ENCODE data around the gene KIAA1217.
"Not testable (repeated sequence)": the region's sequence is repeated elsewhere in the genome, so short reads cannot be mapped to it uniquely, and the experiment has no call there.

KIAA1217 gene

GRCh38 chr10:24344695-24345463 is 135.9 kb downstream of the KIAA1217 start:
- no peak for TF ChIP-seq JUND (IDR thresholded peaks at IDR 0.05; ENCODE audit: low read depth)
- in situ Hi-C loops (cut with HindIII; ENCODE audit: low pct_unique_long_range_greater_than_20kb, low sequenced_read_pairs) = no loop called here
- DNase-seq (ENCODE audit: low read depth in 1 of 2, low spot score in 1 of 2) = no peak

- DNase-seq (ENCODE audit: low read depth in 1 of 2, low spot score in 1 of 2) = no peak
- in situ Hi-C loops (cut with HindIII; ENCODE audit: low pct_unique_long_range_greater_than_20kb, low sequenced_read_pairs) = no loop called here
- no peak for TF ChIP-seq JUND (IDR thresholded peaks at IDR 0.05; ENCODE audit: low read depth)
These were observed 138.1 kb downstream of the KIAA1217 start for GRCh38 chr10:24346877-24347519.

GRCh38 chr10:24349379-24350001 is 140.6 kb downstream of the KIAA1217 start:
- in situ Hi-C loops (cut with HindIII; ENCODE audit: low pct_unique_long_range_greater_than_20kb, low sequenced_read_pairs) = no loop called here
- TF ChIP-seq JUND (IDR thresholded peaks at IDR 0.05; ENCODE audit: low read depth) = no peak
- peak in 1 of 2 experiments; percentile 29 for DNase-seq (ENCODE audit: low read depth in 1 of 2, low spot score in 1 of 2)

GRCh38 chr10:24350070-24350921 is 141.4 kb downstream of the KIAA1217 start:
- no peak for TF ChIP-seq JUND (IDR thresholded peaks at IDR 0.05; ENCODE audit: low read depth)
- DNase-seq (ENCODE audit: low read depth in 1 of 2, low spot score in 1 of 2) = no peak
- in situ Hi-C loops (cut with HindIII; ENCODE audit: low pct_unique_long_range_greater_than_20kb, low sequenced_read_pairs) = no loop called here

GRCh38 chr10:24350922-24351225 is 141.9 kb downstream of the KIAA1217 start:
- DNase-seq (ENCODE audit: low read depth in 1 of 2, low spot score in 1 of 2); in situ Hi-C loops (cut with HindIII; ENCODE audit: low pct_unique_long_range_greater_than_20kb, low sequenced_read_pairs): not testable (repeated sequence)

GRCh38 chr10:24351961-24352360 is 143.0 kb downstream of the KIAA1217 start:
- no peak for TF ChIP-seq JUND (IDR thresholded peaks at IDR 0.05; ENCODE audit: low read depth)
- in situ Hi-C loops (cut with HindIII; ENCODE audit: low pct_unique_long_range_greater_than_20kb, low sequenced_read_pairs) = no loop called here
- DNase-seq (ENCODE audit: low read depth in 1 of 2, low spot score in 1 of 2) = no peak

GRCh38 chr10:24352399-24352798 is 143.5 kb downstream of the KIAA1217 start:
- TF ChIP-seq JUND (IDR thresholded peaks at IDR 0.05; ENCODE audit: low read depth) = no peak
- no peak for DNase-seq (ENCODE audit: low read depth in 1 of 2, low spot score in 1 of 2)
- in situ Hi-C loops (cut with HindIII; ENCODE audit: low pct_unique_long_range_greater_than_20kb, low sequenced_read_pairs) = no loop called here

- no peak for TF ChIP-seq JUND (IDR thresholded peaks at IDR 0.05; ENCODE audit: low read depth)
- in situ Hi-C loops (cut with HindIII; ENCODE audit: low pct_unique_long_range_greater_than_20kb, low sequenced_read_pairs) = no loop called here
These were observed 144.4 kb downstream of the KIAA1217 start for GRCh38 chr10:24353319-24353718.

GRCh38 chr10:24355056-24355688 is 146.2 kb downstream of the KIAA1217 start:
- TF ChIP-seq JUND (IDR thresholded peaks at IDR 0.05; ENCODE audit: low read depth) = no peak
- in situ Hi-C loops (cut with HindIII; ENCODE audit: low pct_unique_long_range_greater_than_20kb, low sequenced_read_pairs) = no loop called here
- DNase-seq (ENCODE audit: low read depth in 1 of 2, low spot score in 1 of 2) = no peak

More at GRCh38 chr10:24353319-24353718, 144.4 kb downstream of the KIAA1217 start:
- DNase-seq (ENCODE audit: low read depth in 1 of 2, low spot score in 1 of 2) = no peak

GRCh38 chr10:24357344-24358004 is 148.5 kb downstream of the KIAA1217 start:
- no peak for DNase-seq (ENCODE audit: low read depth in 1 of 2, low spot score in 1 of 2)
- in situ Hi-C loops (cut with HindIII; ENCODE audit: low pct_unique_long_range_greater_than_20kb, low sequenced_read_pairs) = no loop called here
- TF ChIP-seq JUND (IDR thresholded peaks at IDR 0.05; ENCODE audit: low read depth) = no peak

GRCh38 chr10:24358022-24358421 is 149.1 kb downstream of the KIAA1217 start:
- TF ChIP-seq JUND (IDR thresholded peaks at IDR 0.05; ENCODE audit: low read depth) = no peak
- in situ Hi-C loops (cut with HindIII; ENCODE audit: low pct_unique_long_range_greater_than_20kb, low sequenced_read_pairs) = no loop called here
- no peak for DNase-seq (ENCODE audit: low read depth in 1 of 2, low spot score in 1 of 2)
